KMS-11 (cell line): ENCODE results near the gene G6PD.

Experiments used
- H2AFZ ChIP-seq: fragments of 200-600 bp; sonication (generic); 2 replicates; pipeline ENCODE4 v1.6.1; 2016; ENCODE audit warnings: antibody characterized with exemption, mixed run types, low read depth
- H3K27ac ChIP-seq: fragments of 200-600 bp; sonication (generic); 2 replicates; pipeline ENCODE4 v1.6.1; 2016; ENCODE audit warnings: mild to moderate bottlenecking, mixed run types
- H3K27me3 ChIP-seq: fragments of 200-600 bp; sonication (generic); 2 replicates; pipeline ENCODE4 v1.6.1; 2017; ENCODE audit warnings: mild to moderate bottlenecking, low read depth, mixed run types, moderate library complexity; ENCODE audit not compliant: insufficient read depth
- H3K36me3 ChIP-seq: fragments of 200-600 bp; sonication (generic); 2 replicates; pipeline ENCODE4 v1.6.1; 2017; ENCODE audit warnings: mild to moderate bottlenecking, mixed run types; ENCODE audit not compliant: insufficient read depth
- H3K4me1 ChIP-seq: fragments of 200-600 bp; sonication (generic); 2 replicates; pipeline ENCODE4 v1.6.1; 2016; ENCODE audit warnings: mild to moderate bottlenecking, low read depth, mixed run types; ENCODE audit not compliant: poor library complexity, severe bottlenecking
- H3K4me2 ChIP-seq: fragments of 200-600 bp; sonication (generic); 2 replicates; pipeline ENCODE4 v1.7.0; 2016; ENCODE audit warnings: mild to moderate bottlenecking, mixed run types
- H3K4me3 ChIP-seq: fragments of 200-600 bp; sonication (generic); IDR thresholded peaks from 2 replicates; pipeline ENCODE4 v1.6.1; 2017; ENCODE audit warnings: low read depth, low read length, mixed read lengths; ENCODE audit not compliant: insufficient read depth
- H3K79me2 ChIP-seq: fragments of 200-600 bp; sonication (generic); 2 replicates; pipeline ENCODE4 v1.6.1; 2016; ENCODE audit warnings: low read depth, mixed run types; ENCODE audit not compliant: insufficient read depth
- H3K9ac ChIP-seq: fragments of 200-600 bp; sonication (generic); 2 replicates; pipeline ENCODE4 v1.6.1; 2016; ENCODE audit warnings: mild to moderate bottlenecking, mixed run types
- H4K20me1 ChIP-seq: fragments of 200-600 bp; sonication (generic); 2 replicates; pipeline ENCODE4 v1.6.1; 2016; ENCODE audit warnings: mild to moderate bottlenecking, mixed run types; ENCODE audit not compliant: insufficient read depth
- TF ChIP-seq, protein P1 (sequence below): fragments of 200-600 bp; sonication (generic); conservative IDR thresholded peaks from 2 replicates; pipeline ENCODE4 v1.6.1; 2017; ENCODE audit warnings: low read depth, mild to moderate bottlenecking, antibody characterized with exemption, low read length, moderate library complexity, mixed read lengths

G6PD gene

DNA sequence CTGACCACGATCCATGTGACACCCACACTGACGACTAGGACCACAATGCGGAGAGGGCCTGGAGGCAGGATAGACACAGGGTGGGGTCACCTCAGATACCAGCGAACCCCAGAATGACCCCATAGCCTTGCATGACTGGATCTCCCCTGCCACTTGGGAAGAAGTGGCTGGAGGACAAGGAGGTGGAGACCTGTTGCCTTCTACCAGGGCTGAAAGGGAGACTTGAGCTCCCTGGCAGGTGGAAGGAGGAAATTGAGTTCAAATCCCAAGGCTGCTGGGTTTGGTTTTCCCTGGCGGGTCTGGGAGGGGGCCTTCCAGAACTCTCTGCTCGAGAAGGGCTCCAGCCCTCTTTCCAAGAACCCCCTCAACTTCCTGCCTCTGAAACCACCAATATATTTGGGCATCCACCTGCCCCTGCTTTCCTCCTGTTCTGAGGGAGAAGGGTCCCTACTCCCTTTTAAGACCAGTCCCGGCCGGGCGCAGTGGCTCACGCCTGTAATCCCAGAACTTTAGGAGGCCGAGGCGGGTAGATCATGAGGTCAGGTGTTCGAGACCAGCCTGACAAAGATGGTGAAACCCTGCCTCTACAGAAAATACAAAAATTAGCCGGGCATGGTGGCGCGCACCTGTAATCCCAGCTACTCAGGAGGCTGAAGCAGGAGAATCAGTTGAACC is 33.6 kb downstream of the G6PD start:
- Histone ChIP-seq H3K4me1 (peaks cover 10% of the 10 kb centered on the region), H2AFZ (no peak overlapping the region), H3K4me2 (no peak overlapping the region), H3K36me3 (no peaks in the 10 kb centered on the region), H3K4me3 (no peak overlapping the region), H4K20me1 (no peaks in the 10 kb centered on the region), H3K27me3 (no peaks in the 10 kb centered on the region), H3K9ac (no peak overlapping the region), H3K27ac (no peak overlapping the region), H3K79me2 (no peaks in the 10 kb centered on the region)
- TF ChIP-seq, protein P1, sequence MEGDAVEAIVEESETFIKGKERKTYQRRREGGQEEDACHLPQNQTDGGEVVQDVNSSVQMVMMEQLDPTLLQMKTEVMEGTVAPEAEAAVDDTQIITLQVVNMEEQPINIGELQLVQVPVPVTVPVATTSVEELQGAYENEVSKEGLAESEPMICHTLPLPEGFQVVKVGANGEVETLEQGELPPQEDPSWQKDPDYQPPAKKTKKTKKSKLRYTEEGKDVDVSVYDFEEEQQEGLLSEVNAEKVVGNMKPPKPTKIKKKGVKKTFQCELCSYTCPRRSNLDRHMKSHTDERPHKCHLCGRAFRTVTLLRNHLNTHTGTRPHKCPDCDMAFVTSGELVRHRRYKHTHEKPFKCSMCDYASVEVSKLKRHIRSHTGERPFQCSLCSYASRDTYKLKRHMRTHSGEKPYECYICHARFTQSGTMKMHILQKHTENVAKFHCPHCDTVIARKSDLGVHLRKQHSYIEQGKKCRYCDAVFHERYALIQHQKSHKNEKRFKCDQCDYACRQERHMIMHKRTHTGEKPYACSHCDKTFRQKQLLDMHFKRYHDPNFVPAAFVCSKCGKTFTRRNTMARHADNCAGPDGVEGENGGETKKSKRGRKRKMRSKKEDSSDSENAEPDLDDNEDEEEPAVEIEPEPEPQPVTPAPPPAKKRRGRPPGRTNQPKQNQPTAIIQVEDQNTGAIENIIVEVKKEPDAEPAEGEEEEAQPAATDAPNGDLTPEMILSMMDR: no peak

DNA sequence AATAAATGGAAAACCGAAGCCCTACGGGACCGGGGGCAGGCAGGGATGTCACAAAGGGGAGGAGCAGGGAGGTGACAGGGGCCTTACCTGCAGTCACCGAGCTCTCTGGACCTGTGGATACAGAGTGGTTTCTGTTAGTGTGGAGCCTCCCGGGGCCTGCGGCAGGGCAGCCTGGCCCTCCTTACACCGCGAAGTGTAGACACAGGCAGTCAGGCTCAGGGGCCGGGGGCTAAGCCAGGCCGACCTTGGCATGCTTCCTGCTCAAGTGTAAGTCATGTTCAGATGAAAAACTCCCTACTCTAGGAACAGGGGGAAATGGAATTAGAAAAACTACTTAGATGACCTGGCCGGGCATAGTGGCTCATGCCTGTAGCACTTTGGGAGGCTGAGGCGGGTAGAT is 34.9 kb downstream of the G6PD start:
- H3K79me2 ChIP-seq: no peaks in the 10 kb centered on the region
- no peak overlapping the region for H3K4me2 ChIP-seq
- peaks cover 9% of the 10 kb centered on the region for H3K4me1 ChIP-seq
- H3K9ac ChIP-seq: no peak overlapping the region
- H3K27ac ChIP-seq: no peak overlapping the region
- H2AFZ ChIP-seq: no peak overlapping the region
- TF ChIP-seq, protein P1: no peak
- no peaks in the 10 kb centered on the region for H3K36me3 ChIP-seq
- no peaks in the 10 kb centered on the region for H4K20me1 ChIP-seq
- no peak overlapping the region for H3K4me3 ChIP-seq
- no peaks in the 10 kb centered on the region for H3K27me3 ChIP-seq

DNA sequence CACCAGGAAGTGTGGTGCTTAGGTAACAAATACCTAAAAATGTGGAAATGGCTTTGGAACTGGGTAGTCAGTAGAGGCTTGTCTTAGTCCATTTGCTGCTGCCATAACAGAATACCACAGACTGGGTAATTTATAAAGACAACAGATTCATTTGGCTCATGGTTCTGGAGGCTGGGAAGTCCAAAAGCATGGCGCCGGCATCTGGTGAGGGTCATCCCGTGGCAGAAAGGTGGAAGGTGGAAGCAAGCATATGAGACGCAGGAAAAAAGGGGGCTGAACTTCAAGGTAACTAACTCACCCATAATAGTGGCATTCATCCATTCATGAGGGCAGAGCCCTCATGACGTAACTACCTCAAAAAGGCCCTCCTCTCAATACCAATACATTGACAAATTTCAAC is 37.2 kb downstream of the G6PD start:
- H2AFZ ChIP-seq: no peak overlapping the region
- no peaks in the 10 kb centered on the region for H3K79me2 ChIP-seq
- no peak overlapping the region for H3K4me3 ChIP-seq
- no peaks in the 10 kb centered on the region for H3K4me1 ChIP-seq
- no peaks in the 10 kb centered on the region for H3K27me3 ChIP-seq
- no peaks in the 10 kb centered on the region for H3K36me3 ChIP-seq
- no peak overlapping the region for H3K4me2 ChIP-seq
- TF ChIP-seq, protein P1: no peak
- no peaks in the 10 kb centered on the region for H4K20me1 ChIP-seq
- no peak overlapping the region for H3K27ac ChIP-seq
- no peak overlapping the region for H3K9ac ChIP-seq

DNA sequence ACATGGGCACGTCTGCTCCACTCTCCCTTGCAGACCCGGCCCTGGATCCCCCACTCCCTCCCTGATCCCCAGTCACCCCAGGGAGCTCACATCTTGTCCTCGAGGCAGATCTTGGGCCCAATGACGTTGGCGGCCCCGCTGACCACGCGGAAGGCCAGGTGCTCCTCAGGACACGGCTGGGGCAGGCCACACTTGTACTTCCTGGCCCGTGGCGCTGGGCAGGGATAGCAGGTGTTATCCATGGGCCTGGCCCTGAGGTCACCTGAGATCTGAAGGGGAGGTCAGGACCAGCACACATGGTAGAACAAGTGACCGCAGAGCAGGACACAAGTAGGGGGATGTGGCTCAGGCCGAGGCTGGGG is 38.3 kb downstream of the G6PD start:
- H3K9ac ChIP-seq: no peak overlapping the region
- H2AFZ ChIP-seq: no peak overlapping the region
- no peaks in the 10 kb centered on the region for H3K36me3 ChIP-seq
- H3K4me3 ChIP-seq: no peak overlapping the region
- no peak overlapping the region for H3K4me2 ChIP-seq
- no peaks in the 10 kb centered on the region for H3K79me2 ChIP-seq
- no peak overlapping the region for H3K27ac ChIP-seq
- H4K20me1 ChIP-seq: no peaks in the 10 kb centered on the region
- TF ChIP-seq, protein P1: no peak
- no peaks in the 10 kb centered on the region for H3K27me3 ChIP-seq
- H3K4me1 ChIP-seq: no peaks in the 10 kb centered on the region
